ENCODE measurements around the gene UBR1. TPM values are rescaled to one million over a fixed set of nuclear protein-coding genes. Genes with fewer than 3 reads are reported as not detected.

Gene UBR1
- 10 to 100 TPM; 32.6 to 57.4 (median 39.3) TPM for total RNA-seq

- no peak for TF ChIP-seq CTCF (IDR thresholded peaks at IDR 0.05; ENCODE audit: low read depth)
Observed at GRCh38 chr15:43105778-43106485, at the start of gene UBR1. Gene UBR1, minus strand, starts transcription at chr15:43106038. Its CDS starts 16 bp downstream, at chr15:43106022.

GRCh38 chr15:43153269-43153668, 47.4 kb upstream of the UBR1 start:
- TF ChIP-seq CTCF (IDR thresholded peaks at IDR 0.05; ENCODE audit: low read depth) = no peak

- TF ChIP-seq CTCF (IDR thresholded peaks at IDR 0.05; ENCODE audit: low read depth) = no peak
Observed at GRCh38 chr15:43151688-43152087, 45.9 kb upstream of the UBR1 start.

GRCh38 chr15:43150191-43150929, 44.5 kb upstream of the UBR1 start:
- no peak for TF ChIP-seq CTCF (IDR thresholded peaks at IDR 0.05; ENCODE audit: low read depth)

- no peak for TF ChIP-seq CTCF (IDR thresholded peaks at IDR 0.05; ENCODE audit: low read depth)
Observed at GRCh38 chr15:43146184-43146583, 40.3 kb upstream of the UBR1 start.

- no peak for TF ChIP-seq CTCF (IDR thresholded peaks at IDR 0.05; ENCODE audit: low read depth)
Observed at GRCh38 chr15:43144512-43144911, 38.7 kb upstream of the UBR1 start.

GRCh38 chr15:43143203-43143941, 37.5 kb upstream of the UBR1 start:
- TF ChIP-seq CTCF (IDR thresholded peaks at IDR 0.05; ENCODE audit: low read depth) = no peak

Measured in subcutaneous adipose tissue (tissue), 4 donors.